Activated T-cell treated with anti-CD3 and anti-CD28 coated beads for 4 hours (primary cell): ENCODE results near the gene ERICH6.

Source experiments
- DNase-seq: peaks from one replicate; pipeline ENCODE4 v3.0.0-alpha.2; 2020

Gene ERICH6

GRCh38 chr3:150612494-150612893, 91.2 kb downstream of the ERICH6 start:
- no peak for DNase-seq

- DNase-seq, result no peak
Observed at GRCh38 chr3:150611666-150612065, 92.1 kb downstream of the ERICH6 start.

- DNase-seq, result no peak
Observed at GRCh38 chr3:150610785-150611184, 92.9 kb downstream of the ERICH6 start.

GRCh38 chr3:150609988-150610387, 93.7 kb downstream of the ERICH6 start:
- no peak for DNase-seq
